Measurements from ENCODE around the gene CALD1. TPM values are rescaled to one million over a fixed set of nuclear protein-coding genes. Genes with fewer than 3 reads are reported as not detected.
A peak's percentile ranks its signal among the peaks of the same experiment; 100 is the strongest.

Gene CALD1
- total and polyA plus RNA-seq, 8 donors = 146 to 1,007 (median 302) TPM

DNA sequence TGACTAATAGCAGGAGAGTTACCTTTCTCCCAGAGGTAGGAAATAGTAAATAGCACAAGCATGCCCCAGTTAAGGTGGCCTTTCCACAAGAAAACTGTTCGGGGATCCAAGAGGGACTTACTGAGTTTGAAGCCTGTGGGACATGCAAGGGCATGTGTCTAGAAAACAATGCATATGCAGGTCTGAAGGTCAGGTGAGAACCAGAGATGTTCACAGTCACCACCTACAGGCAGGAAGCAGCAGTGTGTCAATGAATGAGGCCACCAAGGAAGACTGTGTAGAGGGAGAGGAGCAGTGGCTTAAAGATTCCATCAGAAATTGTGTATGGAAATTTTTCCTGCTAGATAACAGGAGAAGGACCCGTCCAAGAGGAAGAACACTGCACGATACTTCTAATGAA lies 66.0 kb downstream of the CALD1 start:
- Histone ChIP-seq H3K4me1 (peaks cover 4 to 88% (median 46%) of the 10 kb centered on the region in 4 donors), H3K9me3 (no peaks in the 10 kb centered on the region), H3K36me3 (peaks cover 0 to 25% (median 11%) of the 10 kb centered on the region in 4 donors), H3K4me3 (no peak overlapping the region), H3K27ac (peak overlapping the region in 1 of 5 donors; percentile 89), H3K27me3 (no peaks in the 10 kb centered on the region)
- TF ChIP-seq POLR2AphosphoS5 (IDR thresholded peaks at IDR 0.05) (no peak), EP300 (IDR thresholded peaks at IDR 0.05) (no peak), POLR2A (IDR thresholded peaks at IDR 0.05) (no peak)
- TF ChIP-seq, protein P1, sequence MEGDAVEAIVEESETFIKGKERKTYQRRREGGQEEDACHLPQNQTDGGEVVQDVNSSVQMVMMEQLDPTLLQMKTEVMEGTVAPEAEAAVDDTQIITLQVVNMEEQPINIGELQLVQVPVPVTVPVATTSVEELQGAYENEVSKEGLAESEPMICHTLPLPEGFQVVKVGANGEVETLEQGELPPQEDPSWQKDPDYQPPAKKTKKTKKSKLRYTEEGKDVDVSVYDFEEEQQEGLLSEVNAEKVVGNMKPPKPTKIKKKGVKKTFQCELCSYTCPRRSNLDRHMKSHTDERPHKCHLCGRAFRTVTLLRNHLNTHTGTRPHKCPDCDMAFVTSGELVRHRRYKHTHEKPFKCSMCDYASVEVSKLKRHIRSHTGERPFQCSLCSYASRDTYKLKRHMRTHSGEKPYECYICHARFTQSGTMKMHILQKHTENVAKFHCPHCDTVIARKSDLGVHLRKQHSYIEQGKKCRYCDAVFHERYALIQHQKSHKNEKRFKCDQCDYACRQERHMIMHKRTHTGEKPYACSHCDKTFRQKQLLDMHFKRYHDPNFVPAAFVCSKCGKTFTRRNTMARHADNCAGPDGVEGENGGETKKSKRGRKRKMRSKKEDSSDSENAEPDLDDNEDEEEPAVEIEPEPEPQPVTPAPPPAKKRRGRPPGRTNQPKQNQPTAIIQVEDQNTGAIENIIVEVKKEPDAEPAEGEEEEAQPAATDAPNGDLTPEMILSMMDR (IDR thresholded peaks at IDR 0.05) = peak in 2 of 7 experiments; percentile 11 to 14
- intact Hi-C loops (cut with DNase I; ENCODE audit: low total_unique reads) = no loop called here
- peak in 1 of 2 donors; percentile 36 for DNase-seq
- 62 to 86% (median 71%) methylated on average over 3 of the region's 3 CpGs for WGBS, 5 donors

DNA sequence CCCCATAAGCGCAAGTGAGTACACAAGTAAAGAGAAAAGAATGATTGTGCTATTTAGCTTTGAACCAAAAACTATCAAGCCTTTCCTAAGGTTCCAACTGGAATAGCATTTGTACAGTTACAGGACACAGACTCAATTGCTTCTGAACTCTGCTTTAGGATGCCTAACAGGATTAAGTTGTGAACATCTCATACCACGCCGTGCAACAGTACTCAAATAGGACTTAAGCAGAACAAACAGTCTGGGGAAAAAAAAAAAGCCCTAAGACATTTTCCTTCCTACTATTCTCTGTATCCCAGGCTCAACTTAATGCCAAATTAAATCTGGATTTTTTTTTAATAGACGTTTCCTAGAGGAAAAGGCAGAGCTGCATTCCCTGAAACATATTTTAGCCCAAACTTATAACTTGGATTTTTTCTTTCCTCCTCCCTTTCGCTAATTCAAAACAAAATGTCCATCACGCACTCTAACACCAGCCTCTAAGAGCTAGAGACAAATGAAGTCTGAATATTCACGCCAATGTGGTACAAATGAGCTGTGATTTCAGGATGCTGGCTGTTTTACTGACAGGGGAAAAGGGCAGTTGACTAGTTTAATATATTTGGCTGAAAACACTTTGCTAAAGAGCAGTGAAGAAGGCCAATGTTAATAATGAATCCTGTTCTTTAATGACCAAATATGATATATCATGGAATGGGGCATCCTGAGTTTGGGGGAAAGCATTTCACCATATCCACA lies 68.6 kb downstream of the CALD1 start:
- H3K4me1 ChIP-seq = peaks cover 7 to 92% (median 43%) of the 10 kb centered on the region in 4 donors
- H3K9me3 ChIP-seq = no peaks in the 10 kb centered on the region

DNA sequence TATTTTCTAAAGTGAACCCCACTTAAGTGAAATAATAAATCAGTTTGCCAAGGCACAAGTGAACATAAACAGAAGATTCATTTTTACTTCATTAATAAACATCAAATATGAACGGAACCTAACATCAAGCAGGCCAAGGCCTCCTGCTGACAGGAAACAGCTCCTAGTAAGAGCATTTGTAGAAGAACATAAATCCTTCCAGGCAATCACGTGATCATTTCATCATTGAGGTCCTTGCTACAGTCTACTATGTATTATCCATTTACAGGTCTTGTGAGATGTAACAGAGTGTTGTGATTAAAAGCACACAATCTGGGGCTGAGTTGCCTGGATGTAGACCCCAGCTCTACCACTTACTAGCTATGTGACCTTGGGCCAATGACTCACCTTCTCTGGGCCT lies 70.6 kb downstream of the CALD1 start:
- Histone ChIP-seq H3K36me3 (peaks cover 0 to 15% (median 6%) of the 10 kb centered on the region in 4 donors), H3K4me3 (no peak overlapping the region), H3K27ac (peak overlapping the region in 4 of 5 donors; percentile 59 to 89 (median 64)), H3K27me3 (no peaks in the 10 kb centered on the region), H3K9me3 (no peaks in the 10 kb centered on the region), H3K4me1 (peaks cover 5 to 87% (median 37%) of the 10 kb centered on the region in 4 donors)
- DNase-seq = no peak
- 40 to 77% (median 60%) methylated on average over 2 of the region's 2 CpGs for WGBS, 5 donors
- intact Hi-C loops (cut with DNase I; ENCODE audit: low total_unique reads) = no loop called here
- TF ChIP-seq POLR2A (IDR thresholded peaks at IDR 0.05) (no peak), EP300 (IDR thresholded peaks at IDR 0.05) (no peak), POLR2AphosphoS5 (IDR thresholded peaks at IDR 0.05) (peak in 2 of 3 donors; percentile 53 to 54)
- TF ChIP-seq, protein P1 (IDR thresholded peaks at IDR 0.05) = no peak

More for the DNA sequence above, 68.6 kb downstream of the CALD1 start:
- intact Hi-C loops (cut with DNase I; ENCODE audit: low total_unique reads) = no loop called here
- Histone ChIP-seq H3K4me3 (no peak overlapping the region), H3K27ac (peak overlapping the region in 4 of 5 donors; percentile 38 to 89 (median 53)), H3K36me3 (peaks cover 0 to 26% (median 11%) of the 10 kb centered on the region in 4 donors), H3K27me3 (no peaks in the 10 kb centered on the region)
- WGBS, 5 donors = 60 to 79% (median 67%) methylated on average over 7 of the region's 7 CpGs
- TF ChIP-seq, protein P1 (IDR thresholded peaks at IDR 0.05) = no peak
- TF ChIP-seq POLR2AphosphoS5 (IDR thresholded peaks at IDR 0.05) (no peak), EP300 (IDR thresholded peaks at IDR 0.05) (no peak), POLR2A (IDR thresholded peaks at IDR 0.05) (no peak)
- DNase-seq = no peak

DNA sequence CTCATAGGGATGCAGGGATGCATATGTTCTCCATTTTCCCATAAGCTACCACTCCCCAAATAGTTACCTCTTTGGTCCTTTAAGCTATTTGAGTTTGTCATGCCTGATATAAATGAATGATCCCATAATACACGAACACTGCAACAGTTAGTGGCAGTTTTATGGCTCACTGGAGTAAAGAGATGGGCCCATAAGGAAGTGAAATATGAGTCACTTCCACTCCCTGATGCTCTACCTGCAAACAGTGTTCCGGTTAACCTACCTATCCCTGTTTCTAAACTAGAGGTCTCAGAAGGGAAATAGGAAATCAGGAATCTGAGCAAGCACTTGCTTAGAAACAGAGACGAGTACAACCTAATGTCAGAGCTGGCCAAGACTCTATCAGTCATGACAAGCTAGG lies 71.7 kb downstream of the CALD1 start:
- Histone ChIP-seq H3K27ac (peak overlapping the region in 4 of 5 donors; percentile 59 to 89 (median 64)), H3K36me3 (peaks cover 0 to 5% (median 1%) of the 10 kb centered on the region in 4 donors), H3K27me3 (no peaks in the 10 kb centered on the region), H3K9me3 (no peaks in the 10 kb centered on the region), H3K4me3 (no peak overlapping the region), H3K4me1 (peaks cover 11 to 89% (median 40%) of the 10 kb centered on the region in 4 donors)
- DNase-seq = no peak
- intact Hi-C loops (cut with DNase I; ENCODE audit: low total_unique reads) = no loop called here
- 72 to 91% (median 76%) methylated on average over 3 of the region's 3 CpGs for WGBS, 5 donors
- TF ChIP-seq EP300 (IDR thresholded peaks at IDR 0.05) = no peak
- TF ChIP-seq, protein P1 (IDR thresholded peaks at IDR 0.05) = no peak
- no peak for TF ChIP-seq POLR2A (IDR thresholded peaks at IDR 0.05)
- TF ChIP-seq POLR2AphosphoS5 (IDR thresholded peaks at IDR 0.05) = no peak

Data from stomach (tissue), 9 donors.